Peyer's patch (tissue), 4 donors: ENCODE measurements around the gene TOB1. TPM values are rescaled to one million over a fixed set of nuclear protein-coding genes. Genes with fewer than 3 reads are reported as not detected.

Experiments used
- DNase-seq, 3 donors: peaks; one replicate each; pipeline ENCODE4 v3.0.0-alpha.2; 2017 to 2019
- H3K27ac ChIP-seq, 4 donors: fragments of 200-600 bp; sonication (generic); one replicate each; pipeline ENCODE4 v1.5.1; 2016 to 2019
- H3K27me3 ChIP-seq, 2 donors: fragments of 200-600 bp; sonication (generic); one replicate each; pipeline ENCODE4 v1.5.1; 2019
- H3K36me3 ChIP-seq, 3 donors: fragments of 200-600 bp; sonication (generic); one replicate each; pipeline ENCODE4 v1.5.1; 2016 to 2019
- H3K4me1 ChIP-seq, 4 donors: fragments of 200-600 bp; sonication (generic); one replicate each; pipeline ENCODE4 v1.5.1; 2016 to 2019
- H3K4me3 ChIP-seq, 4 donors: fragments of 200-600 bp; sonication (generic); 1 replicate in 3 of 4; 2 replicates in 1 of 4; pipeline ENCODE4 v1.5.1; 2016 to 2019; ENCODE audit warnings: mild to moderate bottlenecking in 1 of 4
- H3K9me3 ChIP-seq, 4 donors: fragments of 200-600 bp; sonication (generic); one replicate each; pipeline ENCODE4 v1.5.1; 2016 to 2019; ENCODE audit warnings: mild to moderate bottlenecking in 1 of 4
- CTCF ChIP-seq, 6 experiments: fragments of 450-650 bp in 4 of 6; fragments of 200-600 bp in 2 of 6; sonication (generic) in 1 of 6; IDR thresholded peaks; one replicate each; pipeline ENCODE4 v1.5.1; 2017 to 2019; ENCODE audit warnings: antibody characterized with exemption in 6 of 6, mild to moderate bottlenecking in 3 of 6, moderate library complexity in 1 of 6
- POLR2A ChIP-seq, 2 donors: fragments of 450-650 bp; IDR thresholded peaks; one replicate each; pipeline ENCODE4 v1.5.1; 2017; ENCODE audit warnings: antibody characterized with exemption in 2 of 2, mild to moderate bottlenecking in 2 of 2, moderate library complexity in 2 of 2
- total RNA-seq, 4 donors: library from RNA; depleted of rRNA; stranded (reverse); fragments of >200 nt; gene quantifications; one replicate each; pipeline ENCODE4 v1.1.0, GENCODE V29; 2016

Gene TOB1
- total RNA-seq, 4 donors from 2014 or later = 38.0 to 101 (median 60.6) TPM

GRCh38 chr17:50850640-50851039, 15.5 kb downstream of the TOB1 start:
- H3K4me1 ChIP-seq = peaks cover 0 to 16% (median 0%) of the 10 kb centered on the region in 4 donors
- DNase-seq = peak in 1 of 3 donors; percentile 27
- no peaks in the 10 kb centered on the region for H3K36me3 ChIP-seq
- no peaks in the 10 kb centered on the region for H3K27me3 ChIP-seq
- TF ChIP-seq POLR2A (IDR thresholded peaks at IDR 0.05) (no peak), CTCF (IDR thresholded peaks at IDR 0.05) (no peak)
- no peak overlapping the region for H3K27ac ChIP-seq
- H3K4me3 ChIP-seq = no peak overlapping the region
- no peaks in the 10 kb centered on the region for H3K9me3 ChIP-seq

GRCh38 chr17:50848711-50849110, 17.4 kb downstream of the TOB1 start:
- Histone ChIP-seq H3K9me3 (no peaks in the 10 kb centered on the region), H3K27ac (no peak overlapping the region), H3K36me3 (no peaks in the 10 kb centered on the region), H3K4me3 (no peak overlapping the region), H3K4me1 (peaks cover 0 to 14% (median 0%) of the 10 kb centered on the region in 4 donors), H3K27me3 (no peaks in the 10 kb centered on the region)
- no peak for DNase-seq
- TF ChIP-seq POLR2A (IDR thresholded peaks at IDR 0.05) = no peak
- TF ChIP-seq CTCF (IDR thresholded peaks at IDR 0.05) = no peak

DNA sequence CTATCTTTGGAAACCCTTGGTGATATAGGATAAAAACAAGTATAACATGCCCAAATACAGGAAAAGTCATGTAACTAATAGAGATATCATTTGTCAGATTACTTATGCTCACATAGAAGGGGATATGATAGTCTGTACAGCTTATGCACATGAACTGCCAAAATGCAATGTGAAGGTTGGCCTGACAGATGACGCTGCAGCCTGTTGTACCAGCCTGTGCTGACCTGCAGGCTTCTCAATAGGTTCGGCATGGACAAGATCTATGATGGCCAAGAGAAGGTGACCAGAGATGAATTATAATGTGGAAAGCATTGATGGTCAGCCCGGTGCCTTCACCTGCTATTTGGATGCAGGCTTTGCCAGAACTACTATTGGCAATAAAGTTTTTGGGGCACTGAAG, 18.1 kb downstream of the TOB1 start:
- H3K4me1 ChIP-seq = peaks cover 0 to 8% (median 0%) of the 10 kb centered on the region in 4 donors
- TF ChIP-seq POLR2A (IDR thresholded peaks at IDR 0.05) (no peak), CTCF (IDR thresholded peaks at IDR 0.05) (peak in 1 of 6 experiments; percentile 9)
- DNase-seq = no peak
- no peaks in the 10 kb centered on the region for H3K36me3 ChIP-seq
- no peaks in the 10 kb centered on the region for H3K9me3 ChIP-seq
- no peaks in the 10 kb centered on the region for H3K27me3 ChIP-seq
- H3K4me3 ChIP-seq = no peak overlapping the region
- no peak overlapping the region for H3K27ac ChIP-seq

DNA sequence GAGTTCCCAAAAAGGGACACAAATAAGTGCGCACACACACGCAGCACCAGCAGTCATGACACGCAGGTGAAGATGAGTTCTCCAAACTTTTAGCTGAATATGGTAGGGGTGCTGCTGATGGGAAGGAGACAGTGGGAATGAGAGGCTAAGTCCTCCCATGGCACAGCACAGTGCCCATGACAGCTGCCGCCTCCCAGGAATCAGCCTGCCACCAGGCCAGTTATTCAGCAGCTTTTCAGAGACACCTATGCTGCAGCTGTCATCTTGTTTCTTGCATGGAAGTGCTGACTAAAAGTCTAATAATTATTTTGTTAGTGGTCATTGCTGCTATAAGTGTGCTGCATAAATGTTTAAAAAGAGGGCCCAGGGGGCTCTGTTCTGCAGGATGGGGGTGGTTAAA, 18.6 kb downstream of the TOB1 start:
- Histone ChIP-seq H3K27me3 (no peaks in the 10 kb centered on the region), H3K9me3 (no peaks in the 10 kb centered on the region), H3K4me3 (no peak overlapping the region), H3K4me1 (peaks cover 0 to 3% (median 0%) of the 10 kb centered on the region in 4 donors), H3K27ac (no peak overlapping the region), H3K36me3 (no peaks in the 10 kb centered on the region)
- no peak for DNase-seq
- TF ChIP-seq POLR2A (IDR thresholded peaks at IDR 0.05) (no peak), CTCF (IDR thresholded peaks at IDR 0.05) (no peak)

DNA sequence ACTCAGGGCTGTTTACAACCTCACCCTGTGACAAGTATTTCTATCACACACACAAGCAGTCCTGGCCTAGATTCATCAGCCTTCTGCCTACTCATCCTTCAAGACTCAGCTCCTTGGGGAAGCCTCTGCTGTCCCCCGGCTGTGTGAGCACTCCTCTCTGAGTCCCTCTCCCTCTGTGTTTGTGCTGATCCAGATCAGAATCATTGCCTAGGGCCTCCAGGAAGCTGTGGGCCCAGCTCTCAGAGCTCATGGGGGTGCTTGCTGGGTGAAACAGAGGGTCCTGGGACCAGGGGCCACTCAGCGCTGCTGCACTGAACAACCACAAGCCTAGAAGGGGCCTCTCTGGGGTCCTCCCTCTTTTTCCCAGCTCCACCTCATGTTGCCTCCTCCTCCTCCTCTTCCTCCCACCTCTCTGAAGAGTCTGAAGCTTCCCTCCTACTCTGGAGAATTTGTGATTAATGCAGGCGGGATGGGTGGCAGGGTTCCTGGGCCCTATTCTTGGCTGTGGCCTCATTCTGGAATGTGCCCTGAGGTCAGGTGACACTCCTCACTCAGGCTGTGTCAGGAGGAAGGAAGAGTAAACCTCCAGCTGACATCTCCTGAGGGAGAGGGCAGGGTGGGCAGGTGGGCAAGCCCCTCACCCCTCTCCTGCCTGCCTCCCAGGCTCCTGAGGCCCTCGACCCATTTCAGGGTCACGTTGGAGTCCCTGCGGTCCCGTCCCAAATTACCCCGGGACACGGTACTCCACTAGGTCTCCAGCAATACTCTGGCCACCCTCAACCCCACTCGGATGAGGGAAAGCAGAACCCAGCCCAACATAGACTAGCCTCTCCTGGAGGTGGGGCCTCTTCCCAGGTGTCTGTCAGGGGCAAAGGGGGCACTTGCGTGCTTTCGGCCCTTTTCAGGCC, 20.7 kb downstream of the TOB1 start:
- Histone ChIP-seq H3K9me3 (no peaks in the 10 kb centered on the region), H3K4me3 (no peak overlapping the region), H3K36me3 (no peaks in the 10 kb centered on the region), H3K4me1 (no peaks in the 10 kb centered on the region), H3K27me3 (no peaks in the 10 kb centered on the region), H3K27ac (no peak overlapping the region)
- TF ChIP-seq CTCF (IDR thresholded peaks at IDR 0.05) (no peak), POLR2A (IDR thresholded peaks at IDR 0.05) (no peak)
- DNase-seq = no peak
